Fibroblast of mammary gland (primary cell): ENCODE results near the gene ABLIM3.

Source experiments
- DNase-seq: peaks from one replicate; pipeline ENCODE4 v3.0.0-alpha.2; 2010; ENCODE audit warnings: low read depth
- H3K4me3 ChIP-seq: 2 replicates; pipeline ENCODE4 v1.5.1; 2011; ENCODE audit warnings: low read depth, mild to moderate bottlenecking, low read length, moderate library complexity; ENCODE audit not compliant: control insufficient read depth
- TF ChIP-seq, protein P1 (sequence below): conservative IDR thresholded peaks from 2 replicates; pipeline ENCODE4 v1.5.1; 2011; ENCODE audit warnings: low read depth, low read length, inconsistent platforms; ENCODE audit not compliant: control insufficient read depth, insufficient read depth

ABLIM3 gene

DNA sequence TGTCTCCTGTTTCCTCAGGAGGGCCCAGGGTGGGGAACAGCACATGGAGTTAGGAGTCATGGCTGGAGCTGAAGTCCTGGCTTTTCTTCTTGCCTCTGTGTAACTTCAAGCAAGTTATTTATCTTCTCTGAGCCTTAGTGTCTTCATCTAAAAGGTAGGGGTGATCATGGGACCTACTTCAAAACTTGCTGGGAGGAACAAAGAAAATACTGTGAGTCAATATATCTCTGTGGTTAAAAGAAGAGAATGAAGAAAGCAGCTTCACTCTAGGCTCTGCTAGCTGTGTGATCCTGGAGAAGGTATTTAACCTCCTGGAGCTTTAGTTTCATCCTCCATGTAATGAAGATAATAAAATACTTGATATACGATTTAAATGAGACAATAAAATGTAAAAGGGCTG, 156.9 kb downstream of the ABLIM3 start:
- no peak for DNase-seq
- TF ChIP-seq, protein P1, sequence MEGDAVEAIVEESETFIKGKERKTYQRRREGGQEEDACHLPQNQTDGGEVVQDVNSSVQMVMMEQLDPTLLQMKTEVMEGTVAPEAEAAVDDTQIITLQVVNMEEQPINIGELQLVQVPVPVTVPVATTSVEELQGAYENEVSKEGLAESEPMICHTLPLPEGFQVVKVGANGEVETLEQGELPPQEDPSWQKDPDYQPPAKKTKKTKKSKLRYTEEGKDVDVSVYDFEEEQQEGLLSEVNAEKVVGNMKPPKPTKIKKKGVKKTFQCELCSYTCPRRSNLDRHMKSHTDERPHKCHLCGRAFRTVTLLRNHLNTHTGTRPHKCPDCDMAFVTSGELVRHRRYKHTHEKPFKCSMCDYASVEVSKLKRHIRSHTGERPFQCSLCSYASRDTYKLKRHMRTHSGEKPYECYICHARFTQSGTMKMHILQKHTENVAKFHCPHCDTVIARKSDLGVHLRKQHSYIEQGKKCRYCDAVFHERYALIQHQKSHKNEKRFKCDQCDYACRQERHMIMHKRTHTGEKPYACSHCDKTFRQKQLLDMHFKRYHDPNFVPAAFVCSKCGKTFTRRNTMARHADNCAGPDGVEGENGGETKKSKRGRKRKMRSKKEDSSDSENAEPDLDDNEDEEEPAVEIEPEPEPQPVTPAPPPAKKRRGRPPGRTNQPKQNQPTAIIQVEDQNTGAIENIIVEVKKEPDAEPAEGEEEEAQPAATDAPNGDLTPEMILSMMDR = no peak

DNA sequence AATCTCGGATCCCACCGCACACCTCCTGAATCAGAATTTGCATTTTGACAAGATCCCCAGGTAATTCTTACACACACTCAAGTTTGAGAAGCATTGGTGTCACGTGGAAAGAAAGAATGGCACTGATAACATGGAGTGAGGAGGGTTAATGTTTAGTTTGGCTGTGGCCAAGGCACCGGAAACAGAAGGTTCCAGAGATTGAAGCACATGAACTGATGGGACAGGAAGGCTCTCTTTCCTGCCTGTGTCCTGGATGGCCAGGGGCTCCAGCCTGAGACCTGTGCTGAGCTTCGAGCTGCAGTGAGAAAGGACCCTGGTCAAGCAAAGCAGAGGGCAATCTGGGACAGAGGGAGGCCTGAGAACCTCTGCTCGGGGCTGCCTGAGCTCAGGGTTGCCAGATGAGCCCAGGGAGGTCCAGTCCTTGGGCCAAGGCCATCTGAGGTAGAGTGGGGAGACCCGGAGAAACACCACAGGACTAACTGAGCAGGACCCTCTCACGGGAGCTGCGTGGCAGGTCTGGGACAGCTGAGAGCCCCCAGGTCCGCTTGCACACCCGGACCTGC, 157.6 kb downstream of the ABLIM3 start:
- DNase-seq = no peak
- TF ChIP-seq, protein P1 = no peak
- H3K4me3 ChIP-seq = no peak overlapping the region

More for the DNA sequence above, 156.9 kb downstream of the ABLIM3 start:
- no peak overlapping the region for H3K4me3 ChIP-seq

DNA sequence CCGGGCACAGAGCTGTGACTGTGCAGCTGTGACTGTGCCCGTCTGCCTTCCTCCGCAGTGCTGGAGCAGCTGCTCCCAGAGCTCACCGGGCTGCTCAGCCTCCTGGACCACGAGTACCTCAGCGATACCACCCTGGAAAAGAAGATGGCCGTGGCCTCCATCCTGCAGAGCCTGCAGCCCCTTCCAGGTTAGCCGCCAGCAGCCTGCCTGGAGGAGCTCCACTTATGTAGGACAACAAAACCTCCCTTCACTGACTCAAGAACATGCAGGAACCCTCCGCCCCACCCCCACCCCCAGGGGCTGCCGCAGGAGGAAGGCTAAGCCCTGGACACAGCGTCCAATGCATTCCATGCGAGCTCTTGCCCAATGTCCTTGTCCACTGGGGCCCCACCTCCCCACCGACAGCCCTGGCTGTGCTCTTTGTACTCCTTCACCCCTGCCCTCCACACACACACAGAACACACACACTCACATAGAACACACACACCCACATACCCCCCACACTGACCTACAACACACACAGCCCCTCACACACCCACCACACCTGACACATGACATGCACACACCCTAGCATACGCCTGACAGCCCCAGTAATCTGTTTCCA, 158.3 kb downstream of the ABLIM3 start:
- DNase-seq = no peak
- no peak overlapping the region for H3K4me3 ChIP-seq
- TF ChIP-seq, protein P1 = no peak

DNA sequence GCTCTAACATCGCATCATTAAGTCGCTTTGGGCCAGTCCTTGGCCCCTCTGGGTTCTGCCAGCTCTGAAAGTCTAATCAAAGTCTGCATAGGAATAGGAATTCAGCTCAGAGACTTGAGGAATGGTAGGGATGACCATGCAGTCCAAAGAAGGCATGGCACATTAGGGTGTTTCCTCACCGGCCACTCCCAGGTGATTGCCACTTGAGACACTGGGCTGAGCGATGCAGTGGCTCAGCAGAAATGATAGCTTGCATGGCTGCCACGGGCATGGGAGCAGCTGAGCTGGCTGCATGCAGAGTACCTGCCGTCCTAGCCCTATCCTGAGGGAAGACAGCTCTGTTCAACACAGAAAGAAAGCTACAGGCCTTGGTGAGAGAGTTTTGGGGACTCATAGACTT, 159.1 kb downstream of the ABLIM3 start:
- TF ChIP-seq, protein P1 = no peak
- no peak overlapping the region for H3K4me3 ChIP-seq
- DNase-seq = no peak

DNA sequence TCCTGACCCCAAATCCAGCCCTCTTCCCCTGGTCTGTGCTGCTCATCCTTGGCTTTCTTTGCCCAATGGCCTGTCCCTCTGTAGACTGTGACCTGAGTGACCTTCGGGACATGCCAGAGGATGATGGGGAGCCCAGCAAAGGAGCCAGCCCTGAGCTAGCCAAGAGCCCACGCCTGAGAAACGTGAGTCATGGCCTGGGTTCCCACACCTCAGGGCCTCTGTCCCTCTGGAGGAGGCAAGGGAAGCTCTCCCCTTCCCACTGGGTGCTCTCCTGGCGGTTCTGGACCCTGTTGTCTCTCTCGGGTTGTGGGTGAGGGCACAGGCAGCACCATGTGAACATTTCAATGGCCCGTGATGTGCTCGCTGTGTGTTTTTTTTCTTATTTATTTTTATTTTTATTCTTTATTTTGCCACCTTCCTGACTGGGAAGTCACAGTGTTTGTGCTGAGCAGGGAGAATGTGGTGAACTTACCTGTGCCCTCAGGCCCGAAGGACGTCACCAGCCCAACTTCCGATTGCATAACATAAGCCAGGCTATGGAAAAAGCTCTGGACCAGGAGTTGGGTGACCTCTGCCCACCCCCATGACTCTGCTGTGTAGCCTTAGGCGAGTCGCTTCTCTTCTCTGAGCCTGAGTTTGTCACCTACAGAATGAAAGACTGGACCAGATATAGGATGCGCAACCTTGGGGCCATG, 159.9 kb downstream of the ABLIM3 start:
- no peak for DNase-seq
- H3K4me3 ChIP-seq = no peak overlapping the region
- TF ChIP-seq, protein P1 = no peak

DNA sequence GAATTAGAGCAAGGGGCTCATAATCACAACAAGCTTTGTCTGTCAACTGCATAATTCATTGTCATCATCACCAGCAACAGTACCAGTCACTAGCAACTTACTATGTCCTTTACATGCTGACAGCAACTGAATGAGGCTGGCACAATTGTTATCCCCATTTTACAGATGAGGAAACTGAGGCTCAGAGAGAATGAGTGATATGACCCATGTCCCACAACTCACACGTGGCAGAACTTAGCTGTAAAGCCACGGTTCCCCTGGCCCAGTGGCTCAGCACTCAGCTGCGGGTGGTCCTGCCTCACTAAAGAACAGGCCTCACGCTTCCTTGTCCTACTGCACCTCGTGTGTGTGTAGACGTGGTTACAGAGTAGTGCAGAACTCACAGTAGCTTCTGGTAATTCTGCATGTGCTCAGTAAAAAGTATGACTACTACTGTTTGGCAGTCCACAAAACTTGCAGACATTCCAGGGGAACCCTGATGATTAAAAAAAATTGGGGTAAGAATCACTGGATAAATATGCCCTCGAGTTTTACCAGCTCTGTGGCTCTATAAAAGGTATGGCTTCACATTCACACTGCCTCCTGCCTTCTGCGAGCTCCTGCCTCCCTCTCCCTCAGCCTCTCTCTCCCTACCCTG, 160.6 kb downstream of the ABLIM3 start:
- no peak overlapping the region for H3K4me3 ChIP-seq
- TF ChIP-seq, protein P1 = no peak
- peak; percentile 23 for DNase-seq
